MM.1S (cell line): Measurements from ENCODE around the gene CAPZA1.
"Not testable (repeated sequence)": the region's sequence is repeated elsewhere in the genome, so short reads cannot be mapped to it uniquely, and the experiment has no call there.

Source experiments
- CTCF ChIP-seq: fragments of 300-600 bp; sonication (generic); IDR thresholded peaks from 2 replicates; pipeline ENCODE4 v1.5.1; 2016; ENCODE audit warnings: antibody characterized with exemption, low read length, mixed read lengths
- EZH2 ChIP-seq: fragments of 300-600 bp; sonication (generic); optimal IDR thresholded peaks from 2 replicates; pipeline ENCODE3; 2017; ENCODE audit warnings: low read depth, mild to moderate bottlenecking, antibody characterized with exemption, low read length, mixed read lengths
- EZH2phosphoT487 ChIP-seq: fragments of 300-600 bp; sonication (generic); IDR thresholded peaks from 2 replicates; pipeline ENCODE4 v1.6.1; 2018; ENCODE audit warnings: antibody characterized with exemption, low read length

GRCh38 chr1:112640437-112640836 is 20.8 kb downstream of the CAPZA1 start:
- not testable (repeated sequence) for TF ChIP-seq EZH2phosphoT487, CTCF, EZH2
